ENCODE results near the gene STUB1.

STUB1 gene

DNA sequence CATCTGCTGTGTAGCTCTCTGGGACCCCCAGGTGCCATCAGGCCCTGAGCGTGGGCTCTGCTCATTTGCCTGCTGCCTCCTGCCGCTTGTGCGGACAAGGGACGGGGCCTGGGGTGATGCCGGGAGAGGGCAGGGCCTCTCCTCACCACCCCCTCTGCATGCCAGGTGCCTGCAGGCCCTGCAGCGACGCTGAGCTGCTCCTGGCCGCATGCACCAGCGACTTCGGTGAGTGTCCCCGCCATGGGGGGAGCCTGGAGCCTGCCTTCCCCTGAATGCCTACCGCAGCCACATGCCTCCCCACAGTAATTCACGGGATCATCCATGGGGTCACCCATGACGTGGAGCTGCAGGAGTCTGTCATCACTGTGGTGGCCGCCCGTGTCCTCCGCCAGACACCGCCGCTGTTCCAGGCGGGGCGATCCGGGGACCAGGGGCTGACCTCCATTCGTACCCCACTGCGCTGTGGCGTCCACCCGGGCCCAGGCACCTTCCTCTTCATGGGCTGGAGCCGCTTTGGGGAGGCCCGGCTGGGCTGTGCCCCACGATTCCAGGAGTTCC is 36.6 kb downstream of the STUB1 start:
- no peaks in the 10 kb centered on the region for H3K9me3 ChIP-seq (ENCODE audit: control insufficient read depth in 2 of 2, low read length in 2 of 2)
- H3K4me1 ChIP-seq (ENCODE audit: control insufficient read depth, insufficient read depth, low read length), result peaks cover 62% of the 10 kb centered on the region
- H3K36me3 ChIP-seq (ENCODE audit: control insufficient read depth in 2 of 2, insufficient read depth in 2 of 2, low read length in 2 of 2), result no peaks in the 10 kb centered on the region
- no peak overlapping the region for H3K9ac ChIP-seq (ENCODE audit: low read length in 2 of 2)
- peaks cover 2 to 12% of the 10 kb centered on the region in 2 donors for H3K27me3 ChIP-seq (ENCODE audit: control insufficient read depth in 1 of 2, insufficient read depth in 2 of 2, low read length in 2 of 2)
- no peak overlapping the region for H3K27ac ChIP-seq (ENCODE audit: low read length)
- peak overlapping the region in 1 of 2 donors; percentile 74 for H3K4me3 ChIP-seq (ENCODE audit: low read length in 2 of 2)

DNA sequence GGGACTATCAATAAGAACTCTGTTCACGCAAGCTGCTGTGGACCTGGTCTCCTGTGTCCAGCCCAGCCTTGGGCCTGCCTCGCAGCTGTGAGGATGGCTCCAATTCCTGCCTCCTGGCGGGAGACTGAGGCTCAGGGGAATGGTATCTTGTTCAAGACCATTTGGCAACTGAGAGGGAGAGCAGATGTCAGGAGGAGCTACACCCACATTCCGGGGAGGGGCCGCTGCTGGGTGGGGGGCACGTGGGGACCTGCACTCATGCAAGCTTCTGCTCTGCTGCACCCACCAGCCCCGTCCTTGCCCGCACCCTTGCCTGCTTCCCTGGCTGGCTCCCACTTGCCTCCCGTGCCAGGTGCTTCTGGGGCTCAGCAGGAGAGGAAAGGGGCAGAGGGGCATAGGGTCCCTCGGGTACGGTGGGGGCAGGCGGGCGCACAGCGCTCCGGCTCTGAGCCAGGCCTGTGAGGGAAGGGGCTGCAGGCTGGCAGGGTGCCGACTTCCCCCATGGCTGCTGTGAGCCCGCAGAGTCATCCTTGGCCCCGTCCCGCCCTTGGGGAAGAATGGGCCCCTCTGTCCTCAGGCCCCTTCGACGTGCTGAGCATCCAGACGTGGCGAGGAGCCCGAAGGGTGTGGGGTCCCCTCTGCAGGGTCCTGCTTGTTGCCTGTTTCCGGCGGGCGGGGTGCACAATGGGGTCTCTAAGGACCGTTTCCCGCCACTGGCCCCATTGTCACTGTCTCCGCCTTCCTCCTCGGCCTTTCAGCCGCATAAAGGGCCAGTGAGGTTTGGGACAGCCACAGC is 37.4 kb downstream of the STUB1 start:
- no peak overlapping the region for H3K9ac ChIP-seq (ENCODE audit: low read length in 2 of 2)
- no peak overlapping the region for H3K27ac ChIP-seq (ENCODE audit: low read length)

DNA sequence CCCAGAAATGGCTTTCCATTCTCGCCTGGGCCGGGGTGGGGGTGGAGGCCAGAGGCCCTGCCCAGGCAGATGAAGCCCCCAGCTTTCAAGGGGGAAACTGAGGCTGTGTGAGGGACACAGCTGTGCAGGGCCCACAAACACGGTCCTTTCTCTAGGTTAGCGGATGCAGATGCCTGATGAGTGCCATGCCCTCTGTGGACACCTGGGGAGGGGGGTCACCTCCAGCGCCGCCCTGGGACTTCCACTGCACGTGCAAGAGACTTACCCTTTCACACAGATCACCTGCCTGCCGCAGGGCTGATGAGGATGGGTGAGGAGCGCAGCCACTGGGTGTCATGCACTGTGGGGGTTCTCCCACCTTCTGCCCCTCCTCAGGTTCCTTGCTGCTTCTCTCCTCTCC is 38.2 kb downstream of the STUB1 start:
- no peaks in the 10 kb centered on the region for H3K9me3 ChIP-seq (ENCODE audit: control insufficient read depth in 2 of 2, low read length in 2 of 2)
- H3K4me1 ChIP-seq (ENCODE audit: control insufficient read depth, insufficient read depth, low read length), result peaks cover 67% of the 10 kb centered on the region
- no peak overlapping the region for H3K4me3 ChIP-seq (ENCODE audit: low read length in 2 of 2)
- peaks cover 2 to 12% of the 10 kb centered on the region in 2 donors for H3K27me3 ChIP-seq (ENCODE audit: control insufficient read depth in 1 of 2, insufficient read depth in 2 of 2, low read length in 2 of 2)
- H3K36me3 ChIP-seq (ENCODE audit: control insufficient read depth in 2 of 2, insufficient read depth in 2 of 2, low read length in 2 of 2), result no peaks in the 10 kb centered on the region
- H3K27ac ChIP-seq (ENCODE audit: low read length), result no peak overlapping the region
- H3K9ac ChIP-seq (ENCODE audit: low read length in 2 of 2), result no peak overlapping the region

More for the DNA sequence above, 37.4 kb downstream of the STUB1 start:
- Histone ChIP-seq H3K27me3 (ENCODE audit: control insufficient read depth in 1 of 2, insufficient read depth in 2 of 2, low read length in 2 of 2) (peaks cover 2 to 12% of the 10 kb centered on the region in 2 donors), H3K4me1 (ENCODE audit: control insufficient read depth, insufficient read depth, low read length) (peaks cover 67% of the 10 kb centered on the region), H3K36me3 (ENCODE audit: control insufficient read depth in 2 of 2, insufficient read depth in 2 of 2, low read length in 2 of 2) (no peaks in the 10 kb centered on the region), H3K9me3 (ENCODE audit: control insufficient read depth in 2 of 2, low read length in 2 of 2) (no peaks in the 10 kb centered on the region), H3K4me3 (ENCODE audit: low read length in 2 of 2) (no peak overlapping the region)

DNA sequence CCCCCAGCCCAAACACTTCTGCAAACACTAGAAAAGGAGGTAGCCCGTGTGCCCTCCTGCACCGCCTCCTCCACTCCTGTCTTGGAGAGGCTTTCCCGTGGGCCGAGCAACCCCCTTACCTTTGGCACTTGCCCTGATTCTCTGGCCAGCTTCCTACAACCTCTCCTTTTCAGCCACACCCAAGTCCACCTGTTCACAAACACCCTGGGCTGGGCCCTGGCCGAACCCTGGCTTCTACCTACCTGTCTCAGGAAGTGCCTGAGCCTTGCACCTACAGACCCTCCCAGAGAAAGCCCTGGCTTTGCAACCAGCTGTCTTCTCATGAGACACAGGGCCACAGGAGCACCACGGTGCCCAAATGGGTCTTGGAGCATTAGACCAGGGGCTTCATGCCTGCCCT is 38.7 kb downstream of the STUB1 start:
- no peak overlapping the region for H3K4me3 ChIP-seq (ENCODE audit: low read length in 2 of 2)
- H3K9me3 ChIP-seq (ENCODE audit: control insufficient read depth in 2 of 2, low read length in 2 of 2), result no peaks in the 10 kb centered on the region
- no peak overlapping the region for H3K27ac ChIP-seq (ENCODE audit: low read length)
- H3K27me3 ChIP-seq (ENCODE audit: control insufficient read depth in 1 of 2, insufficient read depth in 2 of 2, low read length in 2 of 2), result peaks cover 2 to 12% of the 10 kb centered on the region in 2 donors
- H3K9ac ChIP-seq (ENCODE audit: low read length in 2 of 2), result no peak overlapping the region
- no peaks in the 10 kb centered on the region for H3K36me3 ChIP-seq (ENCODE audit: control insufficient read depth in 2 of 2, insufficient read depth in 2 of 2, low read length in 2 of 2)
- peaks cover 67% of the 10 kb centered on the region for H3K4me1 ChIP-seq (ENCODE audit: control insufficient read depth, insufficient read depth, low read length)

DNA sequence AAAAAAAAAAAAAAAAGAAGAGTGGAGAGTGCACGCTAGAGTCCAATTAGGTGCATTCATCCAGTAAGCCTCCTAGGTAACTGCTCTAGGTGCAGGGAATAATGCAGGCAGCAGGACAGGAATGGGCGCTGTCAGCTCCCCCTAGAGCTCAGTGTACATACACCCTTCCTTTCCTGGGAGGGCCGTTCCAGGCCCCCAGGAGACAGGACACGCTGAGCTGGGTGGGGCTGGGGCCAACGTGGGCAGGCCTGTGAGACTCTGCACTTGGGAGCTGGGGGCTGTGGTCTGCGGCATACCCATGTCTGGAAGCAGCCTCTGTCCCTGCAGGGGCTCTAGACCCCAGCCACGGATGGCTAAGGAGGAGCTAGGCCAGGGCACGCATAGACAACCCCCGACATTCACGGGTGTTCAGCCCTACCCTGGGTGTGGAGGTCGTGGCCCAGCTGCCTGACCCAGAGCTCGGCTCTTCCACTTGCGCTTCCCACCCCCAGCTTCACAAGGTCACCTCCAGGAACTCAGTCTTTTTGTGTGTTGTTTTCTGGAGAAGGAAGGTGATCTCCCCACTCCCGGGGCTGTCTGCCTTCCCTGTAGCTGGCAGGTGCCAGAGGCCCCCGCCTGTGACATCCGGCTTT is 39.7 kb downstream of the STUB1 start:
- H3K9ac ChIP-seq (ENCODE audit: low read length in 2 of 2), result peak overlapping the region; percentile 72 to 73
- H3K27me3 ChIP-seq (ENCODE audit: control insufficient read depth in 1 of 2, insufficient read depth in 2 of 2, low read length in 2 of 2), result peaks cover 2 to 13% of the 10 kb centered on the region in 2 donors
- no peaks in the 10 kb centered on the region for H3K36me3 ChIP-seq (ENCODE audit: control insufficient read depth in 2 of 2, insufficient read depth in 2 of 2, low read length in 2 of 2)
- peak overlapping the region; percentile 75 to 84 for H3K4me3 ChIP-seq (ENCODE audit: low read length in 2 of 2)
- no peaks in the 10 kb centered on the region for H3K9me3 ChIP-seq (ENCODE audit: control insufficient read depth in 2 of 2, low read length in 2 of 2)
- peaks cover 59% of the 10 kb centered on the region for H3K4me1 ChIP-seq (ENCODE audit: control insufficient read depth, insufficient read depth, low read length)
- peak overlapping the region; percentile 82 for H3K27ac ChIP-seq (ENCODE audit: low read length)

DNA sequence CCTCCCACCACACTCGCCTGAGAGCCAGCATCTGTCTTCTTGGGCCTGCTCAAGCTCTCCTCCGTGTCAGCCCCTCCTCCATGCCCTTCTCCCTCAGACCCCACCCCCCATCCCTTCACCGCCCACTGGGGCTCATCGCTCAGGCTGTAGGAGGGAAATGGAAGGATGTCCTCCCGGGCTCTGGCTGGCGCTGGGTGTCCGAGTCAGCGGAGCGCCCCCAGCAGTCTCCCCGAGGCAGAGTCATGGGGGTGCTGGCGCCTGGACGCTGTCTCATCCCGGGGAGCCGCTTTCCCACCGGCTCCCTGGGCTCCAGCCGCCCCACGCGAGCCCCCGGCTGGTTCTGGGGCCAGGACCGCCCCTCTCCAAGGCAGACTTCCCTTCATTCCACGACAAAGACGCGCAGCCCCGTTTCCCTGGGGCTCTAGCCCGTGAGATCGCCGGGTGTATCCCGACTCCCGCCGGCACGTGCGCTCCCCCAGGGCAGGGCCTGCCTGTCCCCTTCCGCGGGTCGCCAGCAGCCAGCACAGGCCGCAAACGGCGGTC is 40.3 kb downstream of the STUB1 start:
- Histone ChIP-seq H3K27ac (ENCODE audit: low read length) (peak overlapping the region; percentile 82), H3K4me1 (ENCODE audit: control insufficient read depth, insufficient read depth, low read length) (peaks cover 54% of the 10 kb centered on the region), H3K9ac (ENCODE audit: low read length in 2 of 2) (peak overlapping the region; percentile 72 to 73), H3K36me3 (ENCODE audit: control insufficient read depth in 2 of 2, insufficient read depth in 2 of 2, low read length in 2 of 2) (no peaks in the 10 kb centered on the region), H3K9me3 (ENCODE audit: control insufficient read depth in 2 of 2, low read length in 2 of 2) (no peaks in the 10 kb centered on the region), H3K4me3 (ENCODE audit: low read length in 2 of 2) (peak overlapping the region; percentile 75 to 84), H3K27me3 (ENCODE audit: control insufficient read depth in 1 of 2, insufficient read depth in 2 of 2, low read length in 2 of 2) (peaks cover 3 to 18% of the 10 kb centered on the region in 2 donors)

DNA sequence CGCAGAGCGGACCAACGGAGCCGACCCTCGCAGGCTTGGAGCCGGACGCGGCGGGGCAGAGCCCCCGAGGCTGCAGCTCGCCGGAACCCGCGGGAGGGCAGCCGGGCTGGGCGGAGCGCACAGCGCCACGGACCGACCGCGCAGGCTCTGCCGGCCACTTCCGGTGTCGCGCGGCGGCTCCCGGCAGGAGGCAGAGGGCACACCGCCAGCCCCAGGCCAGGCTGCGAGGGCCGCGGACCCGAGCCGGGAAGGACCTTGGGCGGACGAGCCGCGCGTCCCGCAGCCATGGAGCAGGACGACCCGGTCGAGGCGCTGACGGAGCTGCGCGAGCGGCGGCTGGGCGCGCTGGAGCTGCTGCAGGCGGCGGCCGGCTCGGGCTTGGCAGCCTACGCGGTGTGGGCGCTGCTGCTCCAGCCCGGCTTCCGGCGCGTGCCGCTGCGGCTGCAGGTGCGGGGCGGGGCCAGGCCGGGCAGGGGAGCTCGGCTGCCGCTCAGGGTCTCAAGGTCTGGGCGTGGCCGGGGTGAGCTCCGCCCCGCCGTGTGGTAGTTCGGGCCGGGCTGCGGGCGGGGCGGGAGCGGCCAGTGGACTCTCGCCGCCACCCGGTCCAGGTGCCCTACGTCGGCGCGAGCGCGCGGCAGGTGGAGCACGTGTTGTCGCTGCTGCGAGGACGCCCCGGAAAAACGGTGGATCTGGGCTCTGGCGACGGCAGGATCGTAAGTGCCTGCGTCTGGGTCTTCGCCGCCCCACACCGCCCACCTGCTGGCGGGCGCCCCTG is 41.0 kb downstream of the STUB1 start, which contains the start of gene ANTKMT:
Gene ANTKMT, plus strand, starts transcription at position 157 of the 775 bp plus-strand sequence. Its CDS starts 129 bp downstream, at position 286.
- H3K27me3 ChIP-seq (ENCODE audit: control insufficient read depth in 1 of 2, insufficient read depth in 2 of 2, low read length in 2 of 2), result peaks cover 8 to 20% of the 10 kb centered on the region in 2 donors
- peak within 1 kb of the TSS; percentile 75 to 84 for H3K4me3 ChIP-seq (ENCODE audit: low read length in 2 of 2)
- peak within 1 kb of the TSS; percentile 72 to 73 for H3K9ac ChIP-seq (ENCODE audit: low read length in 2 of 2)
- peak within 1 kb of the TSS; percentile 82 for H3K27ac ChIP-seq (ENCODE audit: low read length)
- no peaks in the 10 kb centered on the region for H3K9me3 ChIP-seq (ENCODE audit: control insufficient read depth in 2 of 2, low read length in 2 of 2)
- H3K36me3 ChIP-seq (ENCODE audit: control insufficient read depth in 2 of 2, insufficient read depth in 2 of 2, low read length in 2 of 2), result no peaks in the 10 kb centered on the region
- peaks cover 50% of the 10 kb centered on the region for H3K4me1 ChIP-seq (ENCODE audit: control insufficient read depth, insufficient read depth, low read length)

DNA sequence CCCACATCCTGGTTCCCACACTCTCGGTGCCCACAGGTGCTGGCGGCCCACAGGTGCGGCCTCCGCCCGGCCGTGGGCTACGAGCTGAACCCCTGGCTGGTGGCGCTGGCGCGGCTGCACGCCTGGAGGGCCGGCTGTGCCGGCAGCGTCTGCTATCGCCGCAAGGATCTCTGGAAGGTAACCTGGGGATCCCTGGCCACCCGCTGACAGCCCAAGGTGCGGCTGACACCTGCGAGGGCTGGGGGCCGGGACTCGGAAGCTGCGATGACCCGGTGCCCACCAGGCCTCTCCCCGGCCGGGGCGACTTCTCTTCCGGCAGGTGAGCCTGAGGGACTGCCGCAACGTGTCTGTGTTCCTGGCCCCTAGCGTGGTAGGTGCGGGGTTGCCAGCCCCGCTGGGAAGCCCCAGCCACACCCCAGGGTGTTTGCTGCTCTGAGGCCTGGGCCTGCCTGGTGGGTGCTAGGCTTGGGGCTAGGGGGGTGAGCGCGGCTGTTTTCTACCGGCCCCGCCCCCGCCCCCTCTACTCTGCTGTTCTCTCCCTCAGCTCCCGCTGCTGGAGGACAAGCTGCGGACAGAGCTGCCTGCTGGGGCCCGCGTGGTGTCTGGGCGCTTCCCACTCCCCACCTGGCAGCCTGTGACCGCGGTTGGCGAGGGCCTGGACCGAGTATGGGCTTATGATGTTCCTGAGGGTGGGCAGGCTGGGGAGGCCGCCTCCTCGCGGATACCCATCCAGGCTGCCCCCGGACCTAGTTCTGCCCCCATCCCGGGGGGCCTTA is 41.7 kb downstream of the STUB1 start:
- Histone ChIP-seq H3K27ac (ENCODE audit: low read length) (no peak overlapping the region), H3K4me3 (ENCODE audit: low read length in 2 of 2) (peak overlapping the region; percentile 75 to 84), H3K27me3 (ENCODE audit: control insufficient read depth in 1 of 2, insufficient read depth in 2 of 2, low read length in 2 of 2) (peaks cover 13 to 18% of the 10 kb centered on the region in 2 donors), H3K9me3 (ENCODE audit: control insufficient read depth in 2 of 2, low read length in 2 of 2) (no peaks in the 10 kb centered on the region), H3K4me1 (ENCODE audit: control insufficient read depth, insufficient read depth, low read length) (peaks cover 48% of the 10 kb centered on the region), H3K36me3 (ENCODE audit: control insufficient read depth in 2 of 2, insufficient read depth in 2 of 2, low read length in 2 of 2) (no peaks in the 10 kb centered on the region), H3K9ac (ENCODE audit: low read length in 2 of 2) (no peak overlapping the region)

DNA sequence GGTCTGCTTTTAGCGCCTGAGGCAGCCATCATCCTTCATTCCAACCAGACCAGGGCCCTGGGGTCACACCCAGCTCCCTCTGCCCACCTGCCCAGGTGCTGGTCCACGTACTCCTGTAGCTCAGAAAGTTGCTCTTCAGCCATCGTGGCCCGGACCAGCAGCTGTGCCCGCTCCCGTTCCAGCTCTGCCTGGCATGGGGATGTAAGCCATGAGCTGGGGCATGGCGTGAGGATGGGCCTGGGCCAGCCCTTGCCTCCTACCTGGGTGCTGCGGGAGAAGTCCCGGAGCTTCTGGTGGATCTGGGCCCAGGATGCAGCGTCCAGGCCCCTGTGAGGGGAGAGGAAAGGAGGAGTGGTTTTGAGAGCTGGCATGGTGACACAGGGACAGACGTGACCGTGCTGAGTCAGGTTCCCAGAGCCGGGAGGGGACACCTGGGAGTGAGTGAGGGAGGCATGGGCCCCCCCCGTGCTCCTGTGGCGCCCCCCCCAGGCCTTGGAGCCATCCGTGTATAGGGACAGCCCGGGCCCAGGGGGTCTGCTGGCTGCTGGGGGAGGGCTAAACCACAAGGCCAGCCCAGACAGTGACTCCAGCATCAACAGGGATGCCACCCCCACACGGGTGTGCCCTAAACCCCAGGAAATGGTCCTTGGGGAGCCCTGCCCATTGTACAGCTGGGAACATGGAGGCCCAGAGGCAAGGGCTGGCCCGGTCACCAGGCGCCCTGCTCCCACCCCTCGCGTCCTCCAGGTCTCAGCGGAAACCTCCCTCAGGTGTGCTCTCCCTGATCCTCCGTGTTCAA is 42.8 kb downstream of the STUB1 start:
- Histone ChIP-seq H3K9ac (ENCODE audit: low read length in 2 of 2) (no peak overlapping the region), H3K27me3 (ENCODE audit: control insufficient read depth in 1 of 2, insufficient read depth in 2 of 2, low read length in 2 of 2) (peaks cover 20 to 26% of the 10 kb centered on the region in 2 donors), H3K4me1 (ENCODE audit: control insufficient read depth, insufficient read depth, low read length) (peaks cover 51% of the 10 kb centered on the region), H3K36me3 (ENCODE audit: control insufficient read depth in 2 of 2, insufficient read depth in 2 of 2, low read length in 2 of 2) (no peaks in the 10 kb centered on the region), H3K27ac (ENCODE audit: low read length) (no peak overlapping the region), H3K4me3 (ENCODE audit: low read length in 2 of 2) (no peak overlapping the region), H3K9me3 (ENCODE audit: control insufficient read depth in 2 of 2, low read length in 2 of 2) (no peaks in the 10 kb centered on the region)
